Glutamatergic neuron (in vitro differentiated cells): ENCODE results near the gene PFKL. TPM values are rescaled to one million over a fixed set of nuclear protein-coding genes. Genes with fewer than 3 reads are reported as not detected.
A peak's percentile ranks its signal among the peaks of the same experiment; 100 is the strongest.

ENCODE experiments used
- DNase-seq: peaks from one replicate; pipeline ENCODE4 v3.0.0; 2022
- H3K27ac Mint-ChIP-seq: one replicate; pipeline ENCODE4 v1.8.0; 2020; ENCODE audit warnings: mild to moderate bottlenecking, mixed read lengths, inconsistent platforms; ENCODE audit not compliant: unreplicated experiment
- H3K27me3 Mint-ChIP-seq: one replicate; pipeline ENCODE4 v1.8.0; 2020; ENCODE audit warnings: mild to moderate bottlenecking, moderate library complexity, mixed read lengths, inconsistent platforms; ENCODE audit not compliant: unreplicated experiment
- H3K36me3 Mint-ChIP-seq: one replicate; pipeline ENCODE4 v1.8.0; 2020; ENCODE audit warnings: mild to moderate bottlenecking, mixed read lengths, inconsistent platforms; ENCODE audit not compliant: unreplicated experiment
- H3K4me1 Mint-ChIP-seq: one replicate; pipeline ENCODE4 v1.8.0; 2020; ENCODE audit warnings: mild to moderate bottlenecking, low read depth, mixed read lengths, inconsistent platforms; ENCODE audit not compliant: unreplicated experiment
- H3K4me3 Mint-ChIP-seq: one replicate; pipeline ENCODE4 v1.8.0; 2020; ENCODE audit warnings: mild to moderate bottlenecking, mixed read lengths, inconsistent platforms; ENCODE audit not compliant: unreplicated experiment
- H3K9me3 Mint-ChIP-seq: one replicate; pipeline ENCODE4 v1.8.0; 2020; ENCODE audit warnings: mild to moderate bottlenecking, moderate library complexity, mixed read lengths, inconsistent platforms; ENCODE audit not compliant: unreplicated experiment
- CTCF ChIP-seq: fragments of 200-600 bp; sonication (generic); IDR thresholded peaks from one replicate; pipeline ENCODE4 v1.5.0; 2021; ENCODE audit not compliant: partially characterized antibody, unreplicated experiment
- long read RNA-seq: library from polyadenylated mRNA; unstranded; transcript quantifications from one replicate; pipeline ENCODE4 v2.0.0, GENCODE V29; 2020; ENCODE audit not compliant: unreplicated experiment
- total RNA-seq: library from RNA; stranded (reverse); fragmentation: NEBNext Ultra II Directional; extraction: Animal tissue kit (Norgen Biotek cat#: 25700); gene quantifications from one replicate; pipeline ENCODE4 v1.2.1, GENCODE V29; 2021; ENCODE audit not compliant: unreplicated experiment

PFKL gene
- 48.6 TPM for total RNA-seq
- long read RNA-seq, transcript PFKL-201 (22 exons, 2,912 nt) = major isoform, 25 of 38 reads
- long read RNA-seq, partial matches to known transcripts = 6 of 38 reads
- long read RNA-seq, other reads (novel, unspliced or antisense) = 7 of 38 reads

GRCh38 chr21:44299458-44300261 lies at the start of gene PFKL:
PFKL (plus strand) TSS chr21:44300053; CDS start chr21:44300106, 53 bp downstream.
- DNase-seq = peak; percentile 73
- Mint-ChIP-seq H3K27ac (peak within 1 kb of the TSS; percentile 59), H3K27me3 (peaks cover 10% of the 10 kb centered on the region), H3K4me3 (peak within 1 kb of the TSS; percentile 81), H3K9me3 (no peaks in the 10 kb centered on the region), H3K4me1 (peaks cover 3% of the 10 kb centered on the region), H3K36me3 (no peaks in the 10 kb centered on the region)
- no peak for TF ChIP-seq CTCF

GRCh38 chr21:44253832-44254710 lies 45.8 kb upstream of the PFKL start:
- Mint-ChIP-seq H3K27ac (no peak overlapping the region), H3K4me3 (no peak overlapping the region), H3K36me3 (peaks cover 3% of the 10 kb centered on the region), H3K9me3 (no peaks in the 10 kb centered on the region), H3K27me3 (no peaks in the 10 kb centered on the region), H3K4me1 (no peaks in the 10 kb centered on the region)
- DNase-seq = no peak
- no peak for TF ChIP-seq CTCF

- H3K9me3 Mint-ChIP-seq = peaks cover 2% of the 10 kb centered on the region
- DNase-seq = peak; percentile 18
Measured at GRCh38 chr21:44255511-44255981, 44.3 kb upstream of the PFKL start.

GRCh38 chr21:44258056-44258725 lies 41.7 kb upstream of the PFKL start:
- TF ChIP-seq CTCF = no peak
- Mint-ChIP-seq H3K9me3 (peaks cover 2% of the 10 kb centered on the region), H3K4me1 (no peaks in the 10 kb centered on the region), H3K4me3 (no peak overlapping the region), H3K27me3 (no peaks in the 10 kb centered on the region), H3K27ac (no peak overlapping the region), H3K36me3 (peaks cover 14% of the 10 kb centered on the region)
- peak; percentile 10 for DNase-seq

More at GRCh38 chr21:44255511-44255981, 44.3 kb upstream of the PFKL start:
- Mint-ChIP-seq H3K36me3 (peaks cover 14% of the 10 kb centered on the region), H3K27me3 (no peaks in the 10 kb centered on the region), H3K27ac (no peak overlapping the region), H3K4me3 (no peak overlapping the region), H3K4me1 (no peaks in the 10 kb centered on the region)
- TF ChIP-seq CTCF = no peak
